ENCODE results near the gene TBXT.

DNA sequence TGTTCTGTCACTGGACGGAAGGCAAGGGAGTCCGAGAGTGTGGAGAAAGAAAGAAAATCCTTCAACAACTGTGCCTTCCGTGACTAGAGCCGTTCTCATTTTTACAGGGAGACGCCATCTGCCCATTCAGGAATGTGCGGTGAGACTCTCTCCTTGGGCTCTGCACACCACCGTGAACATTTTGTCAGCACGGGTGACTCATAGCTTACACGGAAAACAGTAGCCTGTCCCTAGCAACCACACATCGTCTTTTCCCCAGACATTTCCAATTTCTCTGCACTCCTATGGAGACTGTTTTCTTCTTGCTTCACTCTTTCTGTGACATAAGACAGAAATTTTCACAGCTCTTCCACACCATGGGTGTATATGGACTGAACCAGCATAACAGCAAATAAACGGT, 55.1 kb downstream of the TBXT start:
- TF ChIP-seq POLR2A (IDR thresholded peaks at IDR 0.05; ENCODE audit: low read depth), result no peak
- TF ChIP-seq, protein P1, sequence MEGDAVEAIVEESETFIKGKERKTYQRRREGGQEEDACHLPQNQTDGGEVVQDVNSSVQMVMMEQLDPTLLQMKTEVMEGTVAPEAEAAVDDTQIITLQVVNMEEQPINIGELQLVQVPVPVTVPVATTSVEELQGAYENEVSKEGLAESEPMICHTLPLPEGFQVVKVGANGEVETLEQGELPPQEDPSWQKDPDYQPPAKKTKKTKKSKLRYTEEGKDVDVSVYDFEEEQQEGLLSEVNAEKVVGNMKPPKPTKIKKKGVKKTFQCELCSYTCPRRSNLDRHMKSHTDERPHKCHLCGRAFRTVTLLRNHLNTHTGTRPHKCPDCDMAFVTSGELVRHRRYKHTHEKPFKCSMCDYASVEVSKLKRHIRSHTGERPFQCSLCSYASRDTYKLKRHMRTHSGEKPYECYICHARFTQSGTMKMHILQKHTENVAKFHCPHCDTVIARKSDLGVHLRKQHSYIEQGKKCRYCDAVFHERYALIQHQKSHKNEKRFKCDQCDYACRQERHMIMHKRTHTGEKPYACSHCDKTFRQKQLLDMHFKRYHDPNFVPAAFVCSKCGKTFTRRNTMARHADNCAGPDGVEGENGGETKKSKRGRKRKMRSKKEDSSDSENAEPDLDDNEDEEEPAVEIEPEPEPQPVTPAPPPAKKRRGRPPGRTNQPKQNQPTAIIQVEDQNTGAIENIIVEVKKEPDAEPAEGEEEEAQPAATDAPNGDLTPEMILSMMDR (IDR thresholded peaks at IDR 0.05), result no peak
